Breast epithelium (tissue), 4 donors: ENCODE data around the gene HIPK1. TPM values are rescaled to one million over a fixed set of nuclear protein-coding genes. Genes with fewer than 3 reads are reported as not detected.
"Not testable (repeated sequence)": the region's sequence is repeated elsewhere in the genome, so short reads cannot be mapped to it uniquely, and the experiment has no call there.

Experiments used
- DNase-seq, 2 donors: peaks; one replicate each; pipeline ENCODE4 v3.0.0-alpha.2; 2019; ENCODE audit warnings: low spot score in 2 of 2
- H3K27ac ChIP-seq, 2 donors: fragments of 200-600 bp; sonication (generic) in 1 of 2; one replicate each; pipeline ENCODE4 v1.5.1; 2016 to 2019; ENCODE audit warnings: mild to moderate bottlenecking in 1 of 2
- H3K27me3 ChIP-seq, 2 donors: fragments of 200-600 bp; sonication (generic) in 1 of 2; one replicate each; pipeline versions ENCODE4 v1.5.1 to v1.6.0; 2017 to 2019; ENCODE audit warnings: control low read depth in 1 of 2, mild to moderate bottlenecking in 1 of 2
- H3K36me3 ChIP-seq: fragments of 200-600 bp; one replicate; pipeline ENCODE4 v1.5.1; 2019
- H3K4me1 ChIP-seq, 2 donors: fragments of 200-600 bp; sonication (generic); one replicate each; pipeline ENCODE4 v1.5.1; 2016 to 2019; ENCODE audit warnings: control low read depth in 1 of 2
- H3K4me3 ChIP-seq, 3 donors: fragments of 200-600 bp; sonication (generic); 1 replicate in 2 of 3; 2 replicates in 1 of 3; pipeline ENCODE4 v1.5.1; 2016 to 2019; ENCODE audit warnings: mild to moderate bottlenecking in 3 of 3, moderate library complexity in 2 of 3
- H3K9me3 ChIP-seq, 2 donors: fragments of 200-600 bp; sonication (generic) in 1 of 2; one replicate each; pipeline ENCODE4 v1.5.1; 2016 to 2019; ENCODE audit warnings: control low read depth in 1 of 2
- POLR2A ChIP-seq: fragments of 450-650 bp; IDR thresholded peaks from one replicate; pipeline ENCODE4 v1.6.1; 2016; ENCODE audit warnings: antibody characterized with exemption, mild to moderate bottlenecking, moderate library complexity
- POLR2AphosphoS5 ChIP-seq, 3 donors: sonication (generic); formaldehyde crosslinking; IDR thresholded peaks; one replicate each; pipeline ENCODE4 v1.6.1; 2017; ENCODE audit warnings: antibody characterized with exemption in 3 of 3
- intact Hi-C: fragments of 100-400 bp; cut with DNase I; formaldehyde crosslinking; loops from one replicate; pipeline ENCODE4 v1.15.1; 2023; ENCODE audit warnings: low total_unique reads
- total RNA-seq, 3 donors: library from RNA; depleted of rRNA; stranded (reverse); fragments of >200 nt; gene quantifications; one replicate each; pipeline ENCODE4 v1.1.0, GENCODE V29; 2016
- TF ChIP-seq, protein P1 (sequence below), 3 donors: fragments of 450-650 bp; IDR thresholded peaks; one replicate each; pipeline ENCODE4 v1.5.1; 2016 to 2017; ENCODE audit warnings: antibody characterized with exemption in 3 of 3, mild to moderate bottlenecking in 3 of 3, moderate library complexity in 3 of 3

HIPK1 gene
- total RNA-seq, 3 donors from 2014 or later: 46.9 to 66.2 (median 57.8) TPM

DNA sequence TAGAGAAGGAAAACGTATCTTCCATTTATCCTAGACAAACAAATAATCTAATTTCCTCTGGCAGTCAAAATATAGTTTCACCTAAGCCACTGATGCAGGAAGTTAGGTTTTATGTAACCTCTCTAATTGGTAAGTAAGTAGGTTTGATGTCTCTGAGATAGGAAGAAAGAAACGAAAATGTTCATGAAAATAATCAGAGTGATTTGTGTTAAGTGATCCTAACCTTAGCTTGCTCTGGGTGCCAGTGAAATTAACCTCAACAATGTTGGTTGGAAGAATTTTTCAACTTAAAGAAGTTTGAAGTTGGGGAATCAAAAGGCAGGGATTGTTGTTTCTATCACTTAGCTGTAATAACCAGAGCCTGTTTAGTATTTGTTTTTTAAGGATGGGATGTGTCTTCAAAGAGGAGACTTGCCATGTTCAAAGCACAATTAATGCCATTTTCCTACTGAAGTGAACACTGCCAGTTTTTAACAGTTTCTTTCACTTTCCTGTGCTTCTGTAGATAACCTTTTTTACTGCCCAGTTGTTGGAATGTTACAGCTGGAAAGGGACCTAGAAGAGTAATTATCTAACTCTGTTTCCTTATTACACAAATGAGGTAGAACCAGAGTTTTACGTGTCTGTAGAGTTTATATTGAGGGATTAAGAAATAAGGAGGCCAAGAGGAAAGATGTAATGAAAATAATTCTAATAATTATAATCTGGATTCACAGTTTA, 18.4 kb downstream of the HIPK1 start:
- no peaks in the 10 kb centered on the region for H3K27me3 ChIP-seq
- TF ChIP-seq POLR2A (no peak), POLR2AphosphoS5 (IDR thresholded peaks at IDR 0.05) (no peak)
- TF ChIP-seq, protein P1, sequence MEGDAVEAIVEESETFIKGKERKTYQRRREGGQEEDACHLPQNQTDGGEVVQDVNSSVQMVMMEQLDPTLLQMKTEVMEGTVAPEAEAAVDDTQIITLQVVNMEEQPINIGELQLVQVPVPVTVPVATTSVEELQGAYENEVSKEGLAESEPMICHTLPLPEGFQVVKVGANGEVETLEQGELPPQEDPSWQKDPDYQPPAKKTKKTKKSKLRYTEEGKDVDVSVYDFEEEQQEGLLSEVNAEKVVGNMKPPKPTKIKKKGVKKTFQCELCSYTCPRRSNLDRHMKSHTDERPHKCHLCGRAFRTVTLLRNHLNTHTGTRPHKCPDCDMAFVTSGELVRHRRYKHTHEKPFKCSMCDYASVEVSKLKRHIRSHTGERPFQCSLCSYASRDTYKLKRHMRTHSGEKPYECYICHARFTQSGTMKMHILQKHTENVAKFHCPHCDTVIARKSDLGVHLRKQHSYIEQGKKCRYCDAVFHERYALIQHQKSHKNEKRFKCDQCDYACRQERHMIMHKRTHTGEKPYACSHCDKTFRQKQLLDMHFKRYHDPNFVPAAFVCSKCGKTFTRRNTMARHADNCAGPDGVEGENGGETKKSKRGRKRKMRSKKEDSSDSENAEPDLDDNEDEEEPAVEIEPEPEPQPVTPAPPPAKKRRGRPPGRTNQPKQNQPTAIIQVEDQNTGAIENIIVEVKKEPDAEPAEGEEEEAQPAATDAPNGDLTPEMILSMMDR (IDR thresholded peaks at IDR 0.05): no peak
- H3K4me3 ChIP-seq: peak overlapping the region in 1 of 3 donors; percentile 6
- intact Hi-C loops: no loop called here
- peak overlapping the region; percentile 31 to 60 for H3K27ac ChIP-seq
- no peak for DNase-seq
- H3K4me1 ChIP-seq: no peaks in the 10 kb centered on the region
- H3K36me3 ChIP-seq: no peaks in the 10 kb centered on the region
- no peaks in the 10 kb centered on the region for H3K9me3 ChIP-seq

DNA sequence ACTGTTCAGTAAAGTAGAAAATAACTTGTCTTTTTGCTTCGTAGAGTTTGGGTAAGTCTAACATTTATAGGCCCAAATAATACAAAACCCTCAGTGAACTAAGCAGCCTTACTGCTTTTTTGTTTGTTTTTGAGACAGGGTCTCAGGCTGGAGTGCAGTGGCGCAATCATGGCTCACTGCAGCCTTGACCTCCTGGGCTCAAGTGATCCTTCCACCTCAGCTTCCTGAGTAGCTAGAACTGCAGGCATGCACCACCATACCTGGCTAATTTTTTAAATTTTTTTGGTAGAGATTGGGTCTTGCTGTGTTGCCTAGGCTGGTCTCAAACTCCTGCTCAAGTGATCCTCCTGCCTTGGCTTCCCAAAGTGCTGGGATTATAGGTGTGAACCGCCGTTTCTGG, 19.0 kb downstream of the HIPK1 start:
- H3K27me3 ChIP-seq, H3K36me3 ChIP-seq, intact Hi-C loops, H3K4me3 ChIP-seq, DNase-seq, H3K4me1 ChIP-seq, H3K9me3 ChIP-seq: not testable (repeated sequence)
- H3K27ac ChIP-seq: peak overlapping the region; percentile 31 to 60

DNA sequence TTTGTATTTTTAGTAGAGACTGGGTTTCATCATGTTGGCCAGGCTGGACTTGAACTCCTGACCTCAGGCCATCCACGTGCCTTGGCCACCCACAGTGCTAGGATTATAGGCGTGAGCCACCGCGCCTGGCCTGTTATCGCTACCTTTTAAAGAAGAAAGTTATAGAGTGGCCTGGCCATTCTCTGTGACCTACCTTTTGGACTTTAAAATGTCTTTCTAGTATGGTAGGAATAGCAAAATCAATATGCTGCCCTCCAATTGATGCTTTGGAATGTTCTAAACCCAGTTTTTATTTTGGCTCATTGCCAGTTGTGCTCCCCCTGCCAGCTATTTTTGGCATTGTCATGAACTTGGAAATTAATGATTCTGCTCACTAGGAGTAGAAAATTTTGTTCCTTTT, 19.9 kb downstream of the HIPK1 start:
- Histone ChIP-seq H3K36me3 (no peaks in the 10 kb centered on the region), H3K4me3 (no peak overlapping the region), H3K4me1 (no peaks in the 10 kb centered on the region), H3K27me3 (no peaks in the 10 kb centered on the region), H3K9me3 (no peaks in the 10 kb centered on the region), H3K27ac (no peak overlapping the region)
- TF ChIP-seq, protein P1 (IDR thresholded peaks at IDR 0.05): peak in 1 of 3 donors; percentile 16
- TF ChIP-seq POLR2AphosphoS5 (IDR thresholded peaks at IDR 0.05) (no peak), POLR2A (no peak)
- DNase-seq: no peak
- intact Hi-C loops: no loop called here

DNA sequence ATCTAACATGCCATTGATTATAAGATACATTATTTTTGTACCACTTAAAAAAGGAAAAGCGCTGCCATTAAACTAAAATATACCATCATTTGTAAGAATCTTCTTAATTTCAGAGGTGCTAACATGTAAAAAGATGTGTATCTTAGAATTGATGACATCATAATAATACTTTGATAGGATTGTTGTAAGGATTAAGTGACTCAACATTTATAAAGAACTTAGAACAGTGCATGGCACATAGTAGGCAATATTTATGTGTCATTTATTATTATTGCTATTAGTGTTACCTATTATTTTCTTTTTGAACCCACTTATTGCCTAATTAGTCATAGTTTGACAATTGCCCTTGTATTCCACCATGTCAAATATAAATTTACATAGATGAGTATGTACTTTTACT, 21.8 kb downstream of the HIPK1 start:
- H3K4me3 ChIP-seq: no peak overlapping the region
- no peak overlapping the region for H3K27ac ChIP-seq
- H3K36me3 ChIP-seq: no peaks in the 10 kb centered on the region
- no peaks in the 10 kb centered on the region for H3K27me3 ChIP-seq
- TF ChIP-seq POLR2A: no peak
- no peak for TF ChIP-seq POLR2AphosphoS5 (IDR thresholded peaks at IDR 0.05)
- TF ChIP-seq, protein P1 (IDR thresholded peaks at IDR 0.05): no peak
- intact Hi-C loops: no loop called here
- no peaks in the 10 kb centered on the region for H3K4me1 ChIP-seq
- DNase-seq: no peak
- no peaks in the 10 kb centered on the region for H3K9me3 ChIP-seq

DNA sequence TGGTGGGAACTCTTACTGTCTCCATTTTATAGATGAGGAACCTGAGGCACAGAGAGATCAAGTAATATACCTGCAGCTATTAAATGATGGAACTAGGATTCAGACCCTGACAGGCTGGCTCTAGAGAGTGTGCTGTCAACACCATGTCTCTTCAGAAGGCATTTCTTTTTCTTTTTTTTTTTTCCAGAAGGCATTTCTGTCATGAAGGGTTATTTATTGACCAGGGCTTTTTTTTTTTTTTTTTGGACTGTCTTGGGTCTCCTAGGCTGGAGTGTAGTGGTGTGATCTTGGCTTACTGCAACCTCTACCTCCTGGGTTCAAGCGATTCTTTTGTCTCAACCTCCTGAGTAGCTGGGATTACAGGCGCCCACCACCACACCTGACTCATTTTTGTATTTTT, 22.6 kb downstream of the HIPK1 start:
- H3K27ac ChIP-seq: no peak overlapping the region
- no peak overlapping the region for H3K4me3 ChIP-seq
- no peak for DNase-seq
- H3K27me3 ChIP-seq: no peaks in the 10 kb centered on the region
- no peaks in the 10 kb centered on the region for H3K36me3 ChIP-seq
- TF ChIP-seq POLR2AphosphoS5 (IDR thresholded peaks at IDR 0.05) (no peak), POLR2A (no peak)
- TF ChIP-seq, protein P1 (IDR thresholded peaks at IDR 0.05): no peak
- no peaks in the 10 kb centered on the region for H3K4me1 ChIP-seq
- no peaks in the 10 kb centered on the region for H3K9me3 ChIP-seq
- intact Hi-C loops: no loop called here
